ENCODE measurements around the gene TPH1. TPM values are rescaled to one million over a fixed set of nuclear protein-coding genes. Genes with fewer than 3 reads are reported as not detected.

Gene TPH1
- total RNA-seq, 4 donors from 2014 or later = 0.07 to 0.51 (median 0.10) TPM

DNA sequence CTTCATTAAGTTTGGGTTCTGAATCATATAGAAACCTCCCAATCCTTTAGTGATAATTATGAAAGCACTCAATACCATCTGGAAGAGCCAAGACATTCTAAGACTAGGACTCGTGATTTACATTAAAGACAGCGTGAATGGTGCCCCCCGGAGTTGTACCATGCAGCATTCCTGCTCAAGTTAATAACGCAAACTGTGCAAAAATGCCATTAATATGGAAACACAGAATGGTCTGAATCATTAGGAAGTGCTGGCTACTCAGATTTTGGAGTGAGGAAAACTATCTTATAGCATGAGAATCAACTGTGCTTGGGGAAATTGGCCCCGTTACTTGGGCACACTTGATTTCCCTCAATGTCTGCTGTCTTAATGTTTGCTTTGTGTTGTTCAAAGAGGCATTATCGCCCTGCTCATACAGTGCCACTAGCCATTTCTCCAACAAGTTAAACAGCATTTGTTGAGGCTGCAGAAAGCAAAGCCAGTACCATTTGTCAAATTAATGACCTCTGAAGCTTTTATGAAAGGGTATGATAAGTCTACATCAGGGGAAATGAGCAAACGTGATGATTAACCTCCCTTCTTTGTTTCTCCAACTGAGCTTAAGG lies 18.5 kb upstream of the TPH1 start:
- ATAC-seq (no peak), DNase-seq (no peak)
- in situ Hi-C loops (cut with MboI; ENCODE audit: low sequenced_read_pairs in 4 of 4) = no loop called here
- intact Hi-C loops (cut with DNase I; ENCODE audit: low total_unique reads) = no loop called here
- Histone ChIP-seq H3K9me3 (no peaks in the 10 kb centered on the region), H3K36me3 (no peaks in the 10 kb centered on the region), H3K4me3 (no peak overlapping the region), H3K27me3 (no peaks in the 10 kb centered on the region), H3K4me1 (peaks cover 0 to 6% of the 10 kb centered on the region in 2 donors), H3K27ac (no peak overlapping the region)
- no peak for TF ChIP-seq POLR2A (IDR thresholded peaks at IDR 0.05)

DNA sequence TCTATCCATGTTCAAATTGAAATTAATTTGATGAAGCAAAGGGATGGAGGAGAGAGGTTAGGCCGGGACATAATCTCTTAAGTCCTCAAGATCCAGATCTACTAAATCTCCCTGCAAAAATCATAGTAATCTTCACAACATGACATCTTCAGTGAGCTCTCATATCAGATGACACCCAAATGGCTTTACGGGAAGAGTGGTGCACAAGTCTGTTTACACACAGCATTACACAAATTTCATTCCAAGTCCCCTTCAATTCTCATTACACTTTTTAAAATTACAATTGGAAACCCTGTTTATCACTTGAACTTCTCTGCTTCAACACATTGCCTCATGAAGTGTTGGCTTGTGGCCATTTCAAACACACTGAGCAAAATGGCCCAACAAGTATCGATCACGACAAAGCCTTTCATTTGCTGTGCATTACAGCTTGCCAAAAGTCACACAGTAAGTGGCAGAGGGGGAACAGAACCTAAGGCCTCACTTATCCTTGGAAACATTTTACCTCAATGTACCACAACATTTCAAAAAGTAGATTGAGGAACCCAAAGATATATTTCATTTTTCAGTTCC lies 17.9 kb upstream of the TPH1 start:
- Histone ChIP-seq H3K27me3 (no peaks in the 10 kb centered on the region), H3K4me3 (no peak overlapping the region), H3K9me3 (no peaks in the 10 kb centered on the region), H3K36me3 (no peaks in the 10 kb centered on the region), H3K4me1 (peaks cover 0 to 6% of the 10 kb centered on the region in 2 donors), H3K27ac (no peak overlapping the region)
- in situ Hi-C loops (cut with MboI; ENCODE audit: low sequenced_read_pairs in 4 of 4) (no loop called here), intact Hi-C loops (cut with DNase I; ENCODE audit: low total_unique reads) (no loop called here)
- ATAC-seq (no peak), DNase-seq (no peak)
- TF ChIP-seq, protein P1, sequence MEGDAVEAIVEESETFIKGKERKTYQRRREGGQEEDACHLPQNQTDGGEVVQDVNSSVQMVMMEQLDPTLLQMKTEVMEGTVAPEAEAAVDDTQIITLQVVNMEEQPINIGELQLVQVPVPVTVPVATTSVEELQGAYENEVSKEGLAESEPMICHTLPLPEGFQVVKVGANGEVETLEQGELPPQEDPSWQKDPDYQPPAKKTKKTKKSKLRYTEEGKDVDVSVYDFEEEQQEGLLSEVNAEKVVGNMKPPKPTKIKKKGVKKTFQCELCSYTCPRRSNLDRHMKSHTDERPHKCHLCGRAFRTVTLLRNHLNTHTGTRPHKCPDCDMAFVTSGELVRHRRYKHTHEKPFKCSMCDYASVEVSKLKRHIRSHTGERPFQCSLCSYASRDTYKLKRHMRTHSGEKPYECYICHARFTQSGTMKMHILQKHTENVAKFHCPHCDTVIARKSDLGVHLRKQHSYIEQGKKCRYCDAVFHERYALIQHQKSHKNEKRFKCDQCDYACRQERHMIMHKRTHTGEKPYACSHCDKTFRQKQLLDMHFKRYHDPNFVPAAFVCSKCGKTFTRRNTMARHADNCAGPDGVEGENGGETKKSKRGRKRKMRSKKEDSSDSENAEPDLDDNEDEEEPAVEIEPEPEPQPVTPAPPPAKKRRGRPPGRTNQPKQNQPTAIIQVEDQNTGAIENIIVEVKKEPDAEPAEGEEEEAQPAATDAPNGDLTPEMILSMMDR (IDR thresholded peaks at IDR 0.05 in 4 of 5, conservative IDR thresholded peaks at IDR 0.05 in 1 of 5) = no peak
- TF ChIP-seq POLR2A (IDR thresholded peaks at IDR 0.05) = no peak

DNA sequence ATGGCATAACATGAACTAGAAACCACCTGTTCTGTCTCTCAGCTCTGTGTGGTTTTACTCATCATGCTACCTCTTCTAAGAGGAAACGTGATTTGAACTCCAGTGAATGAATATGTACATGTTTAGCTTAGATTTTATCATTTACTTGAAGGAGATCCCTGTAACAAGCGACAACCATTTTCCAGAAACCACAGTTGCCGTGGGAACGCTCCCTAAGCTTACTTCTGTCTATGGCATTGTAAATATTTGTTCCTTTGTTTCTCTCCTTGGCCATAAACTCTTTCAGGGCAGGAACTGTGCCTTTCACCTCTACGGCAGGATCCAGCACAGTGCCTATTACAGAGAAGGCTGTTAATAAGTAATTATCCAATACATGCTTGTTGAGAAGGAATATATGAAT lies 17.1 kb upstream of the TPH1 start:
- no peak for TF ChIP-seq POLR2A (IDR thresholded peaks at IDR 0.05)
- TF ChIP-seq, protein P1 (IDR thresholded peaks at IDR 0.05 in 4 of 5, conservative IDR thresholded peaks at IDR 0.05 in 1 of 5) = no peak
- intact Hi-C loops (cut with DNase I; ENCODE audit: low total_unique reads) = no loop called here
- Histone ChIP-seq H3K4me1 (peaks cover 0 to 6% of the 10 kb centered on the region in 2 donors), H3K9me3 (no peaks in the 10 kb centered on the region), H3K4me3 (no peak overlapping the region), H3K36me3 (no peaks in the 10 kb centered on the region), H3K27ac (no peak overlapping the region), H3K27me3 (no peaks in the 10 kb centered on the region)
- no peak for DNase-seq
- ATAC-seq = no peak
- in situ Hi-C loops (cut with MboI; ENCODE audit: low sequenced_read_pairs in 4 of 4) = no loop called here

DNA sequence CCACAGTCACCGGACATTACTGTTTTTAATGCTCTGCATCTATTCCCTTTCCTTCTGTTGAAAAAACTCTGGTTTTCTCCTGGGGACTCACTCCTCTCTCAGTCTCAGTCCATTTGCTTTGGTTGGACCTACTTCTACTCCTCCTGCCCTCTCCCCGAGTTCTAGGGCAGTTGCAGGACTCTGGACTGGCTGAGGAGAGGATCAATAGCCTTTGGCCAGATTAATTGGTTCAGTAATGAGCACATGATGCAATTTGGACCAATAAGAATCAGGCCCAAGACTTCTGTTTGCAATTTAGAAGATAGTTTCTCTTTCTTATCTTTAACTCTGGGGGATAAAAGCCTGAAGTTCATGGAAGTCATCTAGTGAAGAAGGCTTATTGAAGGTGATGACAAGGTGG lies 15.3 kb upstream of the TPH1 start:
- no peaks in the 10 kb centered on the region for H3K36me3 ChIP-seq
- H3K27ac ChIP-seq = no peak overlapping the region
- TF ChIP-seq, protein P1 (IDR thresholded peaks at IDR 0.05 in 4 of 5, conservative IDR thresholded peaks at IDR 0.05 in 1 of 5) = no peak
- TF ChIP-seq POLR2A (IDR thresholded peaks at IDR 0.05) = no peak
- ATAC-seq (no peak), DNase-seq (no peak)
- no peak overlapping the region for H3K4me3 ChIP-seq
- no peaks in the 10 kb centered on the region for H3K27me3 ChIP-seq
- no peaks in the 10 kb centered on the region for H3K9me3 ChIP-seq
- in situ Hi-C loops (cut with MboI; ENCODE audit: low sequenced_read_pairs in 4 of 4) = no loop called here
- peaks cover 0 to 6% of the 10 kb centered on the region in 2 donors for H3K4me1 ChIP-seq
- intact Hi-C loops (cut with DNase I; ENCODE audit: low total_unique reads) = no loop called here

DNA sequence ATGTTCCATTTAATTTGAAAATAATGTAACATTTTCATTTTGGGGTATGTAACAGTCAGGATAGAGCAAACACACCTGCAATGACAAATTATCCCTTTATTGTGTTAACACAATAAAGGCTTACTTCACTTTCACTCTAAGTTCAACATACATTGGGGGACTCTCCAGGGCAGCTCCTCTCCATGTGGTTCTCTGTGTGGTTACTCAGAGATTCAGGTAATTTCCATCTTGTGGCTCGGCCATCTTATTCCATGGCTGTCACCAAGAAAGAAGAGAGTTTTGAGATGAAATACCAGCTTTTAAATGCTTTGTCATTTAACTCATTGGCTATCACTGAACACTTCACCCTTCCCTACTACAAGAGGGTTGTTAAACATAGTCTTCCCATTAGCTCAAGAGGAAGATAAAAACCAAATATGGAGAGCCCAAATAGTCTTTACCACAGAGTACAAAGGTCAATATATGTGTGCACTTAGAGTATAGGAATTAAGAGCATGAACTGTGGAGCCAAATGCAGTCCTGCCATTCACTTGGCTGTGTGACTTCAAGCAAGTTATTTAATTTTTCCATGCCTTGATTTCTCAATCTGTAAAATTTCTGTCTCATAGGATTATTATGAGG lies 10.6 kb upstream of the TPH1 start:
- TF ChIP-seq, protein P1 (IDR thresholded peaks at IDR 0.05 in 4 of 5, conservative IDR thresholded peaks at IDR 0.05 in 1 of 5) = no peak
- no peak for TF ChIP-seq POLR2A (IDR thresholded peaks at IDR 0.05)
- Histone ChIP-seq H3K4me3 (no peak overlapping the region), H3K4me1 (peaks cover 0 to 6% of the 10 kb centered on the region in 2 donors), H3K27me3 (no peaks in the 10 kb centered on the region), H3K9me3 (no peaks in the 10 kb centered on the region), H3K36me3 (no peaks in the 10 kb centered on the region), H3K27ac (no peak overlapping the region)
- no peak for DNase-seq
- ATAC-seq = no peak
- intact Hi-C loops (cut with DNase I; ENCODE audit: low total_unique reads) (no loop called here), in situ Hi-C loops (cut with MboI; ENCODE audit: low sequenced_read_pairs in 4 of 4) (no loop called here)

Measured in gastrocnemius medialis (tissue), 4 donors.